Measurements from ENCODE around the gene XCL1. TPM values are rescaled to one million over a fixed set of nuclear protein-coding genes. Genes with fewer than 3 reads are reported as not detected.

Gene XCL1
- total RNA-seq, 4 donors from 2014 or later, result 0.25 TPM; not detected in 3

DNA sequence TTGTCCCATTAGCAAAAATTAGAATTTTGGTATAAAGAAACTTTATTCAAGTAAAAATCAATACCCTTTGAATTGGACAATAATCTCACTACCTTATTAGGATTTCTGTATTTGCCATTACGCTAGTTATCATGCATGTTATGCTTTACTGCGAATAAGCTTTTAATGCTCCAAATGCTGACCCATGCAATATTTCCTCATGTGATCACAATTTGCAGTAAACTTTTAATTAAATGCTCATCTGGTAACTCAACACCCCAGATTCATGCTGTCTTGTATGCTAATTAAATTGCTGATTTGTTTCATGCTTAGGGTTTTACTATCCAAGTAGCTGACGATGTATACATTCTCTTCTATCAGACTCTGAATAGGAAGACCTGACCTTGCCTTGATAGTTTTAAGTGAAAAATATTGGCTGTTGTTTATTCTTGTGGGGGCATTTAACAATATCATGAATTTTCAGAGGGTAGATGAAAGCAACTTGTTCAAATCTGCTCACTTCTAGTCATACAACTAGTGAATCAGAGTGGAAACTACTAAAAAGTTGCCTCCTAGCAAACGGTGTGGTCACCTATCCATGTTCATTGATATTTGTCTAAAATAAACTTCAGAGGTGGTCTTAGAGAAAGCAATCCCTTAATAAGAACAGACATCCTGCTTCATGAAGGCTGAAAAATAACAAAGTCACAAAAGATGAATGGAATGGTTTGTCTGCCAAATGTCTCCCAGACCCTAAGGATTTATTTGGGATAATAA, 5.6 kb downstream of the XCL1 start:
- H3K4me3 ChIP-seq (ENCODE audit: low read depth, poor library complexity, severe bottlenecking), result no peak overlapping the region
- intact Hi-C loops (cut with DNase I; ENCODE audit: low total_unique reads), result no loop called here
- no peak for DNase-seq (ENCODE audit: low spot score in 2 of 2)
- no peak for TF ChIP-seq POLR2A (IDR thresholded peaks at IDR 0.05)
- TF ChIP-seq, protein P1, sequence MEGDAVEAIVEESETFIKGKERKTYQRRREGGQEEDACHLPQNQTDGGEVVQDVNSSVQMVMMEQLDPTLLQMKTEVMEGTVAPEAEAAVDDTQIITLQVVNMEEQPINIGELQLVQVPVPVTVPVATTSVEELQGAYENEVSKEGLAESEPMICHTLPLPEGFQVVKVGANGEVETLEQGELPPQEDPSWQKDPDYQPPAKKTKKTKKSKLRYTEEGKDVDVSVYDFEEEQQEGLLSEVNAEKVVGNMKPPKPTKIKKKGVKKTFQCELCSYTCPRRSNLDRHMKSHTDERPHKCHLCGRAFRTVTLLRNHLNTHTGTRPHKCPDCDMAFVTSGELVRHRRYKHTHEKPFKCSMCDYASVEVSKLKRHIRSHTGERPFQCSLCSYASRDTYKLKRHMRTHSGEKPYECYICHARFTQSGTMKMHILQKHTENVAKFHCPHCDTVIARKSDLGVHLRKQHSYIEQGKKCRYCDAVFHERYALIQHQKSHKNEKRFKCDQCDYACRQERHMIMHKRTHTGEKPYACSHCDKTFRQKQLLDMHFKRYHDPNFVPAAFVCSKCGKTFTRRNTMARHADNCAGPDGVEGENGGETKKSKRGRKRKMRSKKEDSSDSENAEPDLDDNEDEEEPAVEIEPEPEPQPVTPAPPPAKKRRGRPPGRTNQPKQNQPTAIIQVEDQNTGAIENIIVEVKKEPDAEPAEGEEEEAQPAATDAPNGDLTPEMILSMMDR (IDR thresholded peaks at IDR 0.05), result no peak
- WGBS, 2 donors, result 81 to 84% methylated on average over 4 of the region's 4 CpGs

DNA sequence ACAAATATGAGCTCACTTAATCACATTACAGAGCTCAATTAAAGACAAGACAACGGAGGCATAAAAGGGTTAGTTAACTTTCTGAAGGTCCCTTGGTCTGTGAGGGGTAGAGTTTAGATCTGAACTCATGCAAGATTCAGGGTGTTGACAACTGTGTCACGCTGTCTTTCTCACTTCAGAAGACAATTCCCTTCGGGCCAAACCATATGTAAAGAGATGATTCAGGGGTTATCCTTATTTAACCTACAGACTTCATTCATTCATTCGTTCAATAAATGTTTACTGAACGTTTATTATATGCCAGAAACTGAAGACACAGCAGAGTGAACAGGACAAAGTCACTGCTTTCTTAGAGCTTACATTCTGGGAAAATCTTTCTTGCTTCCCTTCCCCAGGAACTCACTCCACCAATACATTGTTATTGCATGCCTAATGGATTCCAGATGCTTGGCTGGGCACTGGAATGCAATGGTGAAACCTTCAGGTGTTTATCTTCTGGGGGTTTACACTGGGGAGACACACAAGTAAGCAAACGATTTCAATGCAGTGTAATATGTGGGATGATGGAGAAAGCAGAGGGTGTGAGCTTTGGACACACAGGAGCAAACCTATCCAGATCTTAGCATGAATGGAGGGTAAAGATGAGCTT, 6.4 kb downstream of the XCL1 start:
- no peak for TF ChIP-seq POLR2A (IDR thresholded peaks at IDR 0.05)
- TF ChIP-seq, protein P1 (IDR thresholded peaks at IDR 0.05), result no peak
- intact Hi-C loops (cut with DNase I; ENCODE audit: low total_unique reads), result no loop called here
- no peak overlapping the region for H3K4me3 ChIP-seq (ENCODE audit: low read depth, poor library complexity, severe bottlenecking)
- no peak for DNase-seq (ENCODE audit: low spot score in 2 of 2)
- 54 to 60% methylated on average over 6 of the region's 6 CpGs for WGBS, 2 donors

DNA sequence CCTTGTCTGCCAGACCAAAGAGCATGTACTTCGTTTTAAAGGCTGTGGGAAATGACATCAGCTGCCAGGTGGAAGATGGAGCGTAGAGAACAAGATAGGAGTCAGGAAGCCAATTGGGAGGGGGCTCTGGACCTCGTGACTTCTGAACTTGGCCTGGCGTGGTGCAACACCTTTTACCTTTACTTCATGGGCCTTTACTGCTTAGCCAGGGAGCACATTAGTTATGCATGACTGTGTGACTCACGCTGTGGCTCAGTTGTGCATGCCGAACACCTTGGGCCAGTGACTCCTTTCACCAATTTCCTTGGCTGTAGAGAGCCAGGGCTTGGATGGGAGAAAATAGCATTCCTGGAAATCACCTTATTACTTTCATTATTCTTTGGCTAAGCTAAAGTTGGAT, 7.2 kb downstream of the XCL1 start:
- TF ChIP-seq, protein P1 (IDR thresholded peaks at IDR 0.05), result no peak
- TF ChIP-seq POLR2A (IDR thresholded peaks at IDR 0.05), result no peak
- intact Hi-C loops (cut with DNase I; ENCODE audit: low total_unique reads), result no loop called here
- H3K4me3 ChIP-seq (ENCODE audit: low read depth, poor library complexity, severe bottlenecking), result no peak overlapping the region
- no peak for DNase-seq (ENCODE audit: low spot score in 2 of 2)
- 47 to 51% methylated on average over 6 of the region's 6 CpGs for WGBS, 2 donors

DNA sequence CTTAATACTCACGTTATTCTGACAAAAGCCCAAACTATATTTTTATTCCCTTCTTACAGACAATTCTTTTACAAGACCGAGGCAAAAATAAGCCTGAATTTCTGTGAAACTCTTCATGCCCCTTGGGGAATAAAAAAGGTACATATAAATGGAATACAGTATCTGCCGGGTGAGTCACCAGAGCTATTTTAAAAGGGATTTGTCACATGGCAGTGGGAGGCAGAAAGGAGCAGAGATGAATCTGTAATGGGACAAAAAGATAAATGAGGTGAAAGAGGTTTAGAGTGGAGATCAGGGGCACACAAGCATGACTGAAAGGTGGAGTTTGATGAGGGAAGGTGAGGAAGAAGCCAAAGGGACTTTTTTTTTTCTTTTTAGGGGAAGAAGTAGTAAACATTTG, 8.8 kb downstream of the XCL1 start:
- WGBS, 2 donors, result 38 to 58% methylated on average over 3 of the region's 3 CpGs
- H3K4me3 ChIP-seq (ENCODE audit: low read depth, poor library complexity, severe bottlenecking), result no peak overlapping the region
- intact Hi-C loops (cut with DNase I; ENCODE audit: low total_unique reads), result no loop called here
- no peak for DNase-seq (ENCODE audit: low spot score in 2 of 2)
- TF ChIP-seq, protein P1 (IDR thresholded peaks at IDR 0.05), result no peak
- TF ChIP-seq POLR2A (IDR thresholded peaks at IDR 0.05), result no peak

DNA sequence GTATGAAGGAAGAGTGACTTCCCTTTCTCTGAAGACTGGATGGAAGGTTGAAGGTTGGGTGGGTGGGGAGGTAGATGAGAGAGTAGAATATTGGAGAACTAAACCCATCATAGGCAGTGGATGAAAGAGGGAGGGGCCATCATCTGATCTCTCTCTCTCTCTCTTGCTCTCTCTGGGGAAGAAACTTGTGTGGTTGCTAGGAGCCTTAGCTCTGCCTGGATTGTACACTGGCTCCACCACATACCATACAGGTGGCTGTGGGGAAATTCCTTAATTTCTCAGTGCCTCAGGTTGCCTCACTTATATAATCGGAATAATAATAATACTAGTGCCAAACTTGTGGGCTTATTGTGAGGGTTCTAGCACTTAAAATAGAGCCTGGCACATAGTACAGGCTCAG, 9.5 kb downstream of the XCL1 start:
- DNase-seq (ENCODE audit: low spot score in 2 of 2), result no peak
- TF ChIP-seq POLR2A (IDR thresholded peaks at IDR 0.05), result no peak
- TF ChIP-seq, protein P1 (IDR thresholded peaks at IDR 0.05), result no peak
- intact Hi-C loops (cut with DNase I; ENCODE audit: low total_unique reads), result no loop called here
- 52 to 70% methylated on average over 1 of the region's 1 CpG for WGBS, 2 donors
- no peak overlapping the region for H3K4me3 ChIP-seq (ENCODE audit: low read depth, poor library complexity, severe bottlenecking)

Measured in lower leg skin (tissue), 4 donors.